GM12872 (cell line): ENCODE measurements around the gene MAP3K20.

Experiments used
- CTCF ChIP-seq: IDR thresholded peaks from 3 replicates; pipeline ENCODE4 v1.5.1; 2011; ENCODE audit warnings: low read depth, mild to moderate bottlenecking, low read length, moderate library complexity; ENCODE audit not compliant: insufficient read depth

MAP3K20 gene

GRCh38 chr2:173091910-173092309 lies 16.3 kb downstream of the MAP3K20 start:
- TF ChIP-seq CTCF: no peak

DNA sequence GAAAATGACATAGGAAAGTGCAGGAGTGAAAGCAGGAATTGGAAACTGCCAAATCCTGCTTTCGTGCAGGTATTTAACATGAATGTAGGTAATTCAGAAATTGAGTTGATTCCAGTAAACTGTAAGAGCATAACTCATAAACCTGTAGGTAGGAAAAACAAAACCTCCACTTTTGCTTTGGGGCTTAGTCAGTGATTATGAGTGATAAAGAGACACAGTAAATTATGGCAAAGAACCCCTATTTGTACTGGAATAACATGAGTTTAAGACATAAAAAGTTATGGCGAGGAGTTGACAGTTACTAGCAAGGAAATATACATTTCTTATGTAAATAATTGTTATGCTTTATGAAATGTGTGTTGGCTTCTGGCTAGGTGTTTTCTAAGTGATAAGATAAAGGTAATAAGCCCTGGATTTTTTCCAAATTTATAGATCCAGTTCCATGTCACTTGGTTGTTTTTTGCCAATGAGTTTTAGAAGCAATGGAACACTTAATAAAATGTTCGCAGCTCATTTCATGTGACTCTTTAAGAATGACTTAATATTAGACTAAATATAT lies 17.3 kb downstream of the MAP3K20 start:
- no peak for TF ChIP-seq CTCF

DNA sequence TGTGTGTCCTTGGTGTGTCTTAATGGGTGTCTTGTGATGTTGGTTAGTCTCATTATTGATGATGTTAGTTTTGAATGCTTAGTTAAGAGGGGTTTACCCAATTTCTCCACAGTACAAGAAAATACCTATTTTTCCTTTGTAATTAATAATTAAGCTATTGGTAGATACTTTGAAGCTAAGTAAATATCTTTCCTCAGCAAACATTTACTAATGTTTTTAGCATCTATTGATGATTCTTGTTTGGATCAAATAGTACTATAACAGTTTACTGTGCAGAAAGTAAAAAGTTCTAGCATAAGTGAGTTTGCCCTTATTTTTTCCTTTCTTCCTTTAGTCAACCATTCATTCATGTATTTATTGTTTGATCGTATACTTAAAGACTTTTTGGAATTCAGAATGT lies 19.1 kb downstream of the MAP3K20 start:
- no peak for TF ChIP-seq CTCF

GRCh38 chr2:173095356-173095755 lies 19.7 kb downstream of the MAP3K20 start:
- no peak for TF ChIP-seq CTCF

- no peak for TF ChIP-seq CTCF
Measured at GRCh38 chr2:173099271-173099670, 23.6 kb downstream of the MAP3K20 start.

DNA sequence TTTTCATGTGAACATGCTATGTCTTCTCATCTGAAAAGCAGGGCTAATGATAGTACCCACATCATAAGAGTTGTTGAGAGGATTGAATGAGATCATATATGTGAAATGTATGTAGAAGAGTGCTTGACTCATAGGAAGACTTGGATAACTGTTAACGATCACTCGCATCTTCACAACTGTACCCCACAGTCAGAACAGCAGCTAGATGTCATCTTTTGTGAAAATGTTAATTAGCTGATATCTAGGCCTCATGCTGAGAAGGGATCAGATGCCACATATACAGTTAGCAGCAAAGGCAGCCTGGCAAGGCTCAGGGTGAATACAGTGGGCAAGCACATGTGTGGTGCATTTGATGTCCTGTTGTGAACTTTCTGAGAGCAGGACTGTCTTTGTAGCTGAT lies 24.2 kb downstream of the MAP3K20 start:
- TF ChIP-seq CTCF: no peak

DNA sequence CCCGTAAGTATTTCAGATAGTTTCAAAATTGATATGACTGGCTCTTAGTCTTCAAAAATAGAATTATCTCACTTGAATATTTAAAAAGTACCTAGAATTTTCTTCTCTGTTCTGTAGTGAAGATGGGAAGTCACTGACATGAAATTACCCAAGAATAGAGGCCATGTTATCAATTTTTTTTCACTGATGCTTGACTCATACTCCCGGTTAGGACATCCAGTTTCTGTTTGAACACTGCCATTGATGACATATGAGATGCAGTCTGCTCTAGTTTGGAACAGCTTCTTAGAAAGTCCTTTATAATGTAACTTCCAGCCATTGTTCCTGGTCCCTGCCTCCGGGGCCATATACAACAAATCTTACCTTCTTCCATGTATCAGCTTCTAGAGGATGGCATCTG lies 26.0 kb downstream of the MAP3K20 start:
- TF ChIP-seq CTCF: no peak
